Ectodermal cell (in vitro differentiated cells): ENCODE data around the gene RABIF.
"Not testable (repeated sequence)": the region's sequence is repeated elsewhere in the genome, so short reads cannot be mapped to it uniquely, and the experiment has no call there.

Experiments
- H3K27ac ChIP-seq: 2 replicates; pipeline ENCODE4 v1.7.0; 2013; ENCODE audit warnings: mild to moderate bottlenecking, low read depth, low read length; ENCODE audit not compliant: insufficient read depth, poor library complexity, severe bottlenecking
- H3K27me3 ChIP-seq: 2 replicates; pipeline ENCODE4 v1.7.0; 2013; ENCODE audit warnings: mild to moderate bottlenecking, low read length; ENCODE audit not compliant: insufficient read depth, control insufficient read depth, poor library complexity, severe bottlenecking
- H3K36me3 ChIP-seq: one replicate; pipeline ENCODE4 v1.7.0; 2013; ENCODE audit warnings: low read length; ENCODE audit not compliant: control insufficient read depth, insufficient read depth
- H3K4me1 ChIP-seq: one replicate; pipeline ENCODE4 v1.7.0; 2013; ENCODE audit warnings: low read length; ENCODE audit not compliant: control insufficient read depth, insufficient read depth
- H3K4me3 ChIP-seq: 2 replicates; pipeline ENCODE4 v1.7.0; 2013; ENCODE audit warnings: low read depth, low read length, control low read depth; ENCODE audit not compliant: insufficient read depth
- H3K9me3 ChIP-seq: 2 replicates; pipeline ENCODE4 v1.7.0; 2013; ENCODE audit warnings: mild to moderate bottlenecking, low read length, moderate library complexity; ENCODE audit not compliant: control insufficient read depth
- WGBS, 2 experiments: methylation state at CpG; one replicate each; pipeline ENCODE4 v1.1.7; 2013; ENCODE audit warnings: missing lambda C conversion rate in 2 of 2; 5-methylcytosine and 5-hydroxymethylcytosine counted together

Gene RABIF

DNA sequence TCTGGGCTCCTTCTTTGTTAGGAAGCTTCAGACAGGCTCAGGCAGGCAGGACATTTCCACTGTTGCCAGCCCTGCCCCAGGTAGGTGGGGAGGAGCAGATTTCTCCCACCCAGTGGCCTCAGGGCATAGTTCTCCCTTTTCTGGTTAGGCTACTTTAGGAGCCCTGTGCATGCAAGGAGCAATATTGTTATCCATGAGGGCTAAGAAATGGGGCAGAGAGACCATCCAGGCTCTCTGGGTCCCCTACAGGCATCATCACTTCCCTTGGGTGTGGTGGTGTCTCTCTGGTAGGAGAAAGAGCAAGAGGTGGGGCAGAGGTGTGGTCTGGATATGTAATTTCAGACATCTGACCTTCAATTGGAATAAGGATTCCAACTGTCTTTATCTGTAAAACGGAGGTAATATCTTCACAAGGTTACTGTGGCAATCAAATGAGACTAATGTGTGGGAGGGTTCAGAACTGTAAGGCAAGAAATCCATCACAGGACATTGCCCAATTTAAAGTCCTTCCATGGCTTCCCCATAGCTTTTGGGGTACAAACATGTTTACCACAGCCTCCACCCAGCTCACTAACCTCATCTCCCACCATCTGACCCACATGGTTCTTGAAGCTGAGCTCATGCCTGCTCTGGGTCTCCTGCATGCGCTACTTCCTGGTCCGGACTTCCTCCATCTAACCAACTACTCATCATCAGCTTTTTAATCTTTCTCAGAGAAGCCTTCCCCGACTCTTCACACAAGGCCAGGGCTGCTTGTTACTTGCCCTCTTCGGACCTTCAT lies 52.1 kb downstream of the RABIF start:
- Histone ChIP-seq H3K27me3 (no peaks in the 10 kb centered on the region), H3K36me3 (no peaks in the 10 kb centered on the region), H3K4me3 (no peak overlapping the region), H3K4me1 (peaks cover 5% of the 10 kb centered on the region), H3K27ac (no peak overlapping the region), H3K9me3 (no peaks in the 10 kb centered on the region)
- whole genome bisulfite sequencing, 2 experiments, result 92 to 94% methylated on average over 5 of the region's 5 CpGs

DNA sequence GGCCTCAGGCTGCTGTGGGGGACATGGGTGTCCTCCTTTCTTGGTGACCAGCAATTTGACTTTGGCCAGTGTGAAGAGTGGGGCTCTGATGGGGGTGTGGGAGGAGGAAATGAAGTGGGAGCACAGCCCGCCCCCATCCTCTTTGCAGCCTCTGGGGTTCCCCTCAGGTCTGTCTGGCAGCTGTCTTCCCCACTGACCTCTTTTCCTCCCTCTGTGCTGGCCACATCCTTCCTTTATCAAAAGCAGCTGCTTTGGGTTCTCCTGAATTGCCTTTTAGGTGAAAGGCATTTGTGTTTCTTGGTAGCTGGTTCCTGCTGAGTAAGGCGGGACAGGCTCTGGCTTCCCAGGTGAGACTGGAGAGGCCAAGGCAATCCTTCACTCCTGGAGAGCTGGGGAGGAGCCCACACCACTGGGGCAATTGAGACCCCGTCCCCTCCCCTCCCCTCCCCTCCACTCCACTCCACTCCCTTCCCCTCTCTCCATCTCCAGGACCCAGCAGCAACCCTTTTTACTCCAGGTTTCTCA lies 53.3 kb downstream of the RABIF start:
- peaks cover 5% of the 10 kb centered on the region for H3K4me1 ChIP-seq
- H3K27me3 ChIP-seq, result no peaks in the 10 kb centered on the region
- H3K4me3 ChIP-seq, result no peak overlapping the region
- H3K9me3 ChIP-seq, result no peaks in the 10 kb centered on the region
- WGBS, 2 experiments, result 46 to 48% methylated on average over 3 of the region's 3 CpGs
- H3K36me3 ChIP-seq, result no peaks in the 10 kb centered on the region
- H3K27ac ChIP-seq, result no peak overlapping the region

DNA sequence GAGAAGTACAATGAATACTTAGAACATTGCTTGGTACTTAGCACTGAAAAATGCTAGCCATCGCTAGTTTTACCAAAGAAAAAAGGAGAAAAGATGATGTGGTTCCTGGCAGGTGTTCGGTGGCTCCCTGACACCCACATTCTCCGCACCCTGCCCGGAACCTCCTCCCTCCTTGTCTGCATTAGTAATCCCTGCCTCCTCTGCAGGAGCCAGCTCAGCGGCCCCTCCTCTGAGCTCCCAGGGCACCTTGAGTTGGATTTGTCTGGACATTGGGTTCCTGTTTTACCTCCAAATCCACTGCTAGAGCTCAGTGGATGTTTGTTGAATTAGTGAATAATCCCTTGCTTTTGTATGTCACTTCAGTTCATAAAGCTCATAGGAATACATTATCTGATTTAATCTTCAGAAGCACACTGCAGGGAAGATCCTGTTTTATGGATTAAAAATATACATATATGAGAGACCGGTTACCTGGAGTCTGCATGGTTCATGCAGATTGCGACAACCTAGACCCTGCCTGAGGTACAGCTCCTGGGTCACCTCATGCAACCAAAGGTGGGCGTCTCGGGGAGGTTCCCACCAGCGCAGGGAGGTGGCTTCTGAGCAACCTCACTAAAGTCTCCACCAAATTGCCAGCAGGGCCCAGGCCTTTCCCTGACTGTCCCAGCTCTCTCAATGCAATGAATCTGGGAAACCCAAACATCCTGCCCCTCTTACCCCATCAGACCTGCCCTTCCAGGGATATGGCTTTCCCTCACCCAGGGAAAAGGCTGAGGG lies 54.0 kb downstream of the RABIF start:
- Histone ChIP-seq H3K36me3 (no peaks in the 10 kb centered on the region), H3K4me3 (no peak overlapping the region), H3K4me1 (peaks cover 5% of the 10 kb centered on the region), H3K27me3 (no peaks in the 10 kb centered on the region), H3K9me3 (no peaks in the 10 kb centered on the region), H3K27ac (no peak overlapping the region)
- WGBS, 2 experiments, result 89% methylated on average over 10 of the region's 10 CpGs

DNA sequence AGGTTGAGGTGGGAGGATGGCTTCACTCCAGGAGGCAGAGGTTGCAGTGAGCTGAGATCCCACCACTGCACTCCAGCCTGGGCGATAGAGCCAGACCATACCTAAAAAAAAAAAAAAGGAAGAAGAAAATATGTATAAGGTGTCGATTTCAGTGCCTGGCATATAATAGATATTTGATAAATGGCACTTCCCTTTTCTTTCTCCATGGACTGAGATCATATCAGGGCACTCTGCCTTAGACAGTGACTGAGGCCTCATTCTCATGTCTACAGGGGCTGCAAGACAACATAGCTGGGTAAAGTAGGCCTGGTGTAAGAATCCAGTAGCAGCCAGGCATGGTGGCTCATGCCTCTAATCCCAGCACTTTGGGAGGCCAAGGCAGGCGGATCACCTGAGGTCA lies 57.0 kb downstream of the RABIF start:
- H3K27ac ChIP-seq, result no peak overlapping the region
- peaks cover 5% of the 10 kb centered on the region for H3K4me1 ChIP-seq
- no peaks in the 10 kb centered on the region for H3K36me3 ChIP-seq
- no peak overlapping the region for H3K4me3 ChIP-seq
- H3K9me3 ChIP-seq, result no peaks in the 10 kb centered on the region
- no peaks in the 10 kb centered on the region for H3K27me3 ChIP-seq
- WGBS, 2 experiments, result 87 to 95% methylated on average over 3 of the region's 3 CpGs

DNA sequence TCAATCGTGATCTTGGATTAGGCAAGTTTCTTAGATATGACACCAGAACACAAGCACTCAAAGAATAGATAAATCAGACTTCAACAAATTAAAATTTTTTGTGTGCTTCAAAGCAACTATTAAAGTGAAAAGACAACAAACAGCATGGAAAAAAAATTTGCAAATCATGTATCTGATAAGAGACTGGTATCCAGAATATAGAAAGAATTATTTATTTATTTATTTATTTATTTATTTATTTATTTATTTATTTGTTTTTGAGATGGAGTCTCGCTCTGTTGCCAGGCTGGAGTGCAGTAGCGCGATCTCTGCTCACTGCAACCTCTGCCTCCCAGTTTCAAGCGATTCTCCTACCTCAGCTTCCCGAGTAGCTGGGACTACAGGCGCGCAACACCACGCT lies 59.7 kb downstream of the RABIF start:
- not testable (repeated sequence) for H3K4me3 ChIP-seq, H3K36me3 ChIP-seq, H3K27ac ChIP-seq, H3K4me1 ChIP-seq, H3K9me3 ChIP-seq, H3K27me3 ChIP-seq
- WGBS, 2 experiments, result 96 to 97% methylated on average over 9 of the region's 9 CpGs
